ENCODE measurements around the gene CLEC10A. TPM values are rescaled to one million over a fixed set of nuclear protein-coding genes. Genes with fewer than 3 reads are reported as not detected.

The CLEC10A gene
- total RNA-seq, 1 donor = not detected

DNA sequence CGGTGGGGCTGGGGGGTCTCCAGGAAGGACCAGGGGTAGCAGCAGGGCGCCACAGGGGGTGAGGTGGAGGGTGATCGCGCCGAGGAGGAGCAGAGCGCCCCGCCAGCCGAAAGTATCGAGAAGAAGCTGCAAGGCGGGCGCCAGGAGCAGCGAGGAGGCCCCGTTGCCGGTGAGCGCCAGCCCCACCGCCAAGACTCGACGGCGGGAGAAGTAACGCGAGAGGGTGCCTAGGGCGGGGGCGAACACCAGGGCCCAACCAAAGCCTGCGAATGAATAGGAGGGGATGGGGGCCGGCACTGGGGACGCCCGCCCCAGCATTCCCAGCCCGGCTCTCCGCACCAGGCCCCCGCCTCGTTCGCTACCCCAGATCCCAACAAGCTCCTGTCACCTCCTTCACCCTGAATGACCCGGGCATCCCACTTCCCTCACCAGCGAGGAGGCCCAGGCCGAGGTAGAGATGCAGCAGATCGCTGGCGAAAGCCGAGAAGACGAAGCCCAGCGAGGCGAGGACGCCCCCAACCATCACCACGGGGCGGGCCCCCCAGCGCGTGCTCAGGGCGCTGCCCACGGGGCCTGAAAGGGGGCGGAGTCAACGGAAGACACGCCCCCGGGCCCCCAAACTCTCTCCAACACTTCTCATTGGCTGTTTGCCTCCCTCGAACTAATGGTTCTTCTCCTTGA is 37.4 kb downstream of the CLEC10A start:
- Histone ChIP-seq H3K9me3 (ENCODE audit: low read depth, low read length) (no peaks in the 10 kb centered on the region), H4K20me1 (ENCODE audit: insufficient read depth, low read length) (no peaks in the 10 kb centered on the region), H3K27me3 (ENCODE audit: insufficient read depth, low read length) (peaks cover 38% of the 10 kb centered on the region), H3K4me3 (ENCODE audit: insufficient read depth, low read length) (peak overlapping the region; percentile 63), H3K4me2 (ENCODE audit: insufficient read depth, low read length) (peak overlapping the region; percentile 78), H3K79me2 (ENCODE audit: insufficient read depth, low read length) (no peaks in the 10 kb centered on the region), H3K4me1 (ENCODE audit: insufficient read depth, low read length) (peaks cover 11% of the 10 kb centered on the region), H3K36me3 (ENCODE audit: insufficient read depth, low read length) (no peaks in the 10 kb centered on the region), H3K27ac (ENCODE audit: low read depth, low read length) (no peak overlapping the region), H2AFZ (ENCODE audit: low read length) (no peak overlapping the region)
- TF ChIP-seq, protein P1, sequence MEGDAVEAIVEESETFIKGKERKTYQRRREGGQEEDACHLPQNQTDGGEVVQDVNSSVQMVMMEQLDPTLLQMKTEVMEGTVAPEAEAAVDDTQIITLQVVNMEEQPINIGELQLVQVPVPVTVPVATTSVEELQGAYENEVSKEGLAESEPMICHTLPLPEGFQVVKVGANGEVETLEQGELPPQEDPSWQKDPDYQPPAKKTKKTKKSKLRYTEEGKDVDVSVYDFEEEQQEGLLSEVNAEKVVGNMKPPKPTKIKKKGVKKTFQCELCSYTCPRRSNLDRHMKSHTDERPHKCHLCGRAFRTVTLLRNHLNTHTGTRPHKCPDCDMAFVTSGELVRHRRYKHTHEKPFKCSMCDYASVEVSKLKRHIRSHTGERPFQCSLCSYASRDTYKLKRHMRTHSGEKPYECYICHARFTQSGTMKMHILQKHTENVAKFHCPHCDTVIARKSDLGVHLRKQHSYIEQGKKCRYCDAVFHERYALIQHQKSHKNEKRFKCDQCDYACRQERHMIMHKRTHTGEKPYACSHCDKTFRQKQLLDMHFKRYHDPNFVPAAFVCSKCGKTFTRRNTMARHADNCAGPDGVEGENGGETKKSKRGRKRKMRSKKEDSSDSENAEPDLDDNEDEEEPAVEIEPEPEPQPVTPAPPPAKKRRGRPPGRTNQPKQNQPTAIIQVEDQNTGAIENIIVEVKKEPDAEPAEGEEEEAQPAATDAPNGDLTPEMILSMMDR (IDR thresholded peaks at IDR 0.05; ENCODE audit: extremely low read depth, low read depth, low read length) = no peak
- DNase-seq (ENCODE audit: insufficient read length, low spot score, missing footprints) = no peak

DNA sequence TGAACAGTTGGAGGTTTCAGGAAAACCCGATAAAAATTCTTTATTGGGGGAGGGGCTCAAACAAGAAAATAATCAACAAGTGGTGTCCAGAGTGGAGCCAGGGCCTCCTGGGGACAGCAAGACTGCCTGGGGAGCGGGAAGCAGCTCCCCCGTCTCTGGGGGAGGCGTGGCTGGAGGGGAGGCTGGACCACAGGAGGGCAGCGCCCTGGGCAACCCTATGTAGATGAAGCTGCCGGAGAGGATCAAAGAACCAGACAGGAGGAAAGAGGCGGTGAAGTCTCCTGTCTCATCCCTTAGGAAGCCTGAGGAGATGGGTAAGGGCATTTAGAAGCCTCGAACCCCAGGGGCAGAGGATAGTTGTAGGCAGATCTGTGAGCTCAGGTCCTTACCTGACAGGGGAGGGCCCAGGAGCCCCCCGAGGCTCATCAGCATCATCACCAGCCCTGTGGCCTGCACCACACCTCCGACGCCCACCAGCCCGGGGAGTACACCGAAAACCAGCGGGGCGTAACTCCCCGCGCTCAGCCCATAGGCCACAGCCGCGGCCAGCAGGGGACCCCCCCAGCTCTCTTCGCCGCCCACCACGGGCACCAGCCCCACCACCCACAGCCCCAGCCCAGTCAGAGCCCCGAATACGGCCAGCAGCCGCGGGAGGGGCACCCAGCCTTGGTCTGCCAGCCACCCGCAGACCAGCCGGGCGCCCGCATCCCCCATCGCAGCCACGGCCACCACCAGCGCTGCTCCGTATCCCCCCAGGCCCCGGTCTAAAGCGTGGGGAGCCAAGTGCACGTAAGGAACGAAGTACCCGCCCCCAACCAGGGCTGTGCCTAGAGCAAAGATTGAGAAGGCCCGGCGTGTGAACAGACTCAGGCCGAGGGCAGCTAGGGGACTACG is 38.2 kb downstream of the CLEC10A start:
- no peaks in the 10 kb centered on the region for H3K79me2 ChIP-seq (ENCODE audit: insufficient read depth, low read length)
- peak; percentile 67 for DNase-seq (ENCODE audit: insufficient read length, low spot score, missing footprints)
- H3K27me3 ChIP-seq (ENCODE audit: insufficient read depth, low read length) = peaks cover 38% of the 10 kb centered on the region
- no peak overlapping the region for H3K4me2 ChIP-seq (ENCODE audit: insufficient read depth, low read length)
- TF ChIP-seq, protein P1 (IDR thresholded peaks at IDR 0.05; ENCODE audit: extremely low read depth, low read depth, low read length) = no peak
- no peaks in the 10 kb centered on the region for H3K36me3 ChIP-seq (ENCODE audit: insufficient read depth, low read length)
- H4K20me1 ChIP-seq (ENCODE audit: insufficient read depth, low read length) = no peaks in the 10 kb centered on the region
- no peak overlapping the region for H3K4me3 ChIP-seq (ENCODE audit: insufficient read depth, low read length)
- no peaks in the 10 kb centered on the region for H3K9me3 ChIP-seq (ENCODE audit: low read depth, low read length)
- H3K4me1 ChIP-seq (ENCODE audit: insufficient read depth, low read length) = peaks cover 11% of the 10 kb centered on the region
- H3K27ac ChIP-seq (ENCODE audit: low read depth, low read length) = no peak overlapping the region
- no peak overlapping the region for H2AFZ ChIP-seq (ENCODE audit: low read length)

DNA sequence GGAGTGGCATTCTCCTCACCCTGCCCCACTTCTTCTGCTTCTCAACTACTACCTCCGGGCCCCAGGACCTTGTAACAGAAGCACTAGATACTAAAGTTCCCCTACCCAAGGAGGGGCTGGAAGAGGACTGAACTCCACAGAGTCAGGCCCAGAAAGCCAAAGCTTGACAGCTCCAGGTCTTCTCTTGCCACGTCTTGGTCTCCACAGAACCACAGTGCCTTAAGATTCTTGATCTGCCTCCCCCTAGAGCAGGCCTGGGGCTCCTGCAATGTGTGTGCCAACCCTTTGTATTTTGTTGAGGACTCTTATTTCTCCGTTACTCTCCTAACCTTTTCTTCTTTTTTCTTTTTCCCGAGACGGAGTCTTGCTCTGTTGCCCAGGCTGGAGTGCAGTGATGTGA is 40.2 kb downstream of the CLEC10A start:
- Histone ChIP-seq H3K4me2 (ENCODE audit: insufficient read depth, low read length) (no peak overlapping the region), H3K4me3 (ENCODE audit: insufficient read depth, low read length) (no peak overlapping the region), H3K9me3 (ENCODE audit: low read depth, low read length) (no peaks in the 10 kb centered on the region), H3K79me2 (ENCODE audit: insufficient read depth, low read length) (no peaks in the 10 kb centered on the region), H3K4me1 (ENCODE audit: insufficient read depth, low read length) (peaks cover 21% of the 10 kb centered on the region), H3K36me3 (ENCODE audit: insufficient read depth, low read length) (no peaks in the 10 kb centered on the region), H3K27ac (ENCODE audit: low read depth, low read length) (no peak overlapping the region), H4K20me1 (ENCODE audit: insufficient read depth, low read length) (no peaks in the 10 kb centered on the region), H2AFZ (ENCODE audit: low read length) (no peak overlapping the region), H3K27me3 (ENCODE audit: insufficient read depth, low read length) (peaks cover 27% of the 10 kb centered on the region)
- TF ChIP-seq, protein P1 (IDR thresholded peaks at IDR 0.05; ENCODE audit: extremely low read depth, low read depth, low read length) = no peak
- peak; percentile 66 for DNase-seq (ENCODE audit: insufficient read length, low spot score, missing footprints)

Measured in osteoblast (primary cell).